ENCODE data around the gene NXPH4.

The NXPH4 gene

DNA sequence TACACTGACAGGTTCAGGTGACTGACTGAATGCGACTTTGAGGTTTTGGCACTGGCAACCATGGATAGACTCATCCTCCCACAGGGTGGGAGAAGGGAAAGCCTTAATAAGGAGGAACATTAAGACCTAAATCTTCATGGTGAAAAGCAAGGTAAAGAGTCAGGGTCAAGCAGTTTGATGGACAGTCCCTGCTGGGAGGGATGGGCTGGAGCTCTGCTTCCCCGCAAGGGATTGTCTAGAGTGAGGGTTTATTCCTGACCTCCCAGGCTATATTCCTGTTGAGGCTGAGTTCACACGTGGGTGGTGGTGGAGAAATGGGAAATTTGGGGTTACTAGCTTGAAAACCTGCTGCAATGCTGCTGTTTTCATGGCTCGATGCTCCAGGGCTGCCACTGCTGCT, 43.8 kb downstream of the NXPH4 start:
- DNase-seq (ENCODE audit: low read depth, low spot score), result no peak
- Histone ChIP-seq H3K9me3 (ENCODE audit: low read depth, low read length) (no peaks in the 10 kb centered on the region), H3K36me3 (ENCODE audit: insufficient read depth, low read length) (peaks cover 66% of the 10 kb centered on the region), H3K9ac (ENCODE audit: insufficient read length) (no peak overlapping the region), H3K4me3 (no peak overlapping the region), H3K27ac (no peak overlapping the region)
- TF ChIP-seq FOXP2 (optimal IDR thresholded peaks at IDR 0.05; ENCODE audit: control extremely low read depth, extremely low read length, insufficient read depth) (no peak), POLR2AphosphoS5 (IDR thresholded peaks at IDR 0.05; ENCODE audit: borderline replicate concordance, low read depth, low read length) (no peak), EZH2 (IDR thresholded peaks at IDR 0.05) (no peak)

DNA sequence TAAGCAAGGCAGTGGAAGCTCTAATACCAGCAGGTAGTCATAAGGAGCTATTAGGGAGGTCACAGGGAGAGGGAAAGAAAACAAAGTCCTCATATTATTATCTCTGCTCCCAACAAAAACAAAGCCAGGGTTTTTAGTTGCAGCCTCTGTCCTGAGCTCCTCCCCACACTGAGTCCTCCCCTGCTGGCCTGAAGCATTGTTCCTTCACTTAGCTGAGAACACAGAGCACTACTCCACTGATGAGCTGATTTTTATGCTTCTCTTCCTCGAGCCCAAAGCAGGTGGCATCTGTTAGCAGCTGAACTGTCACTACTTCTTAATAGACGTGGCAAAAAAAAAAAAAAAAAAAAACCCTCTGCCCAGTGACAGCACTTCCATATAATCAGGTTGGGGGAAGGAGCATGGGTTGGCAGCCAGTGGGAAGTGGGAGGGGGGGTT, 44.9 kb downstream of the NXPH4 start:
- H3K9ac ChIP-seq (ENCODE audit: insufficient read length), result no peak overlapping the region
- H3K36me3 ChIP-seq (ENCODE audit: insufficient read depth, low read length), result peaks cover 56% of the 10 kb centered on the region
- no peak overlapping the region for H3K4me3 ChIP-seq
- H3K9me3 ChIP-seq (ENCODE audit: low read depth, low read length), result no peaks in the 10 kb centered on the region
- no peak for TF ChIP-seq POLR2AphosphoS5 (IDR thresholded peaks at IDR 0.05; ENCODE audit: borderline replicate concordance, low read depth, low read length)
- TF ChIP-seq FOXP2 (optimal IDR thresholded peaks at IDR 0.05; ENCODE audit: control extremely low read depth, extremely low read length, insufficient read depth), result no peak
- TF ChIP-seq EZH2 (IDR thresholded peaks at IDR 0.05), result no peak
- no peak for DNase-seq (ENCODE audit: low read depth, low spot score)
- no peak overlapping the region for H3K27ac ChIP-seq

DNA sequence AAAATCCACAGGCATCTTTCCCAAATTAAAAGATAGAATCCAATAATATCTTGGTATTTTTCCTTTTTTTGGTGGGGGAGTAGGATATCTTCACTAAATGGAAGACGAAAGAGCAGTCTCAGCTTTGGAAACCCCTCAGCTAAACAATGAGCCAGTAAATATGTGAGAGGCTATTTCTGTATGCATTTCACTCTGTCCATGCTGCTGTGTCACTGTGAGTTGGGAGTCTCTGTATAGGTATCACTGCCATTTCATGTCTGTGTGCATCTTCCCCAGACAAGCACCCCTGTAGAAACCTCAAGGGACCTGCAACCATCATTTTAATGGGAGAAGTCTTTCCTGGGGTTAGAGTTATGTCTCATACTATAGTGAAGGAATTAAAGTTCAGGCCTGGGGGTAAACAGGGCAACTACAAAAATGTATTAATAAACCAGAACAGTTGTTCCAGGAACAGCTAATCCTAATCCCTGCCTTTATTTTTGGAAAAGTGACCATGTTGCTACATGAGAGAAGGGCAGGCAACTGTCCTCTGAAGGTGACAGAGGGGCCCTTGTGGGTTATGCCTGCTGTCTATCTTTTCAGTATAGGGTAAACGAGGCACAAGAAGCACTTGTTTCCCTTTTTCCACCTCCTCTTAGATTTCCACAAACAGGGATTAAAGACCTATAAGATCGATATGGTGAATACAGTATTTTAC, 45.7 kb downstream of the NXPH4 start:
- Histone ChIP-seq H3K27ac (no peak overlapping the region; the same call in 1 of the 2 replicates), H3K9ac (ENCODE audit: insufficient read length) (no peak overlapping the region), H3K4me3 (no peak overlapping the region), H3K9me3 (ENCODE audit: low read depth, low read length) (no peaks in the 10 kb centered on the region), H3K36me3 (ENCODE audit: insufficient read depth, low read length) (peaks cover 58% of the 10 kb centered on the region)
- DNase-seq (ENCODE audit: low read depth, low spot score), result no peak
- TF ChIP-seq EZH2 (IDR thresholded peaks at IDR 0.05) (no peak), FOXP2 (optimal IDR thresholded peaks at IDR 0.05; ENCODE audit: control extremely low read depth, extremely low read length, insufficient read depth) (no peak), POLR2AphosphoS5 (IDR thresholded peaks at IDR 0.05; ENCODE audit: borderline replicate concordance, low read depth, low read length) (no peak)

DNA sequence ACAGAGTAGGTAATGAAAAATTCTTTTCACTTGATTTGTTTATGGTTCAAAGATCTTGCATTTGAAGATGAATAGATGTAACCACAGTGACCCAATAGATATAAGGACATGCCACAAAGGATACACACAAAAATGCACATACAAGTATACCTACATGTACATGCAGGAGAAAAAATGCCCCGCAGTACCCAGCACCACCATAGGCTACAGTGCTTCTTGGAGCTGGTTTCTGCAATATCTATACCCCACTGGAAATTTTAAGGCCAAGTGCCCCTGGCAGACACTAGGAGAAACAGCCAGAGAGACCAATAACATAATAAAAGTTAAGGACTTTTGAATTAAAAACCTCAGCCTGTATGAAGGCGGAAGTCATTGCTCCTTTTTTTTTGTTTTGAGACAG, 46.5 kb downstream of the NXPH4 start:
- TF ChIP-seq EZH2 (IDR thresholded peaks at IDR 0.05), result no peak
- no peak for DNase-seq (ENCODE audit: low read depth, low spot score)
- no peak overlapping the region for H3K4me3 ChIP-seq
- no peak overlapping the region for H3K9ac ChIP-seq (ENCODE audit: insufficient read length)
- no peaks in the 10 kb centered on the region for H3K9me3 ChIP-seq (ENCODE audit: low read depth, low read length)
- H3K27ac ChIP-seq, result no peak overlapping the region
- peaks cover 58% of the 10 kb centered on the region for H3K36me3 ChIP-seq (ENCODE audit: insufficient read depth, low read length)

DNA sequence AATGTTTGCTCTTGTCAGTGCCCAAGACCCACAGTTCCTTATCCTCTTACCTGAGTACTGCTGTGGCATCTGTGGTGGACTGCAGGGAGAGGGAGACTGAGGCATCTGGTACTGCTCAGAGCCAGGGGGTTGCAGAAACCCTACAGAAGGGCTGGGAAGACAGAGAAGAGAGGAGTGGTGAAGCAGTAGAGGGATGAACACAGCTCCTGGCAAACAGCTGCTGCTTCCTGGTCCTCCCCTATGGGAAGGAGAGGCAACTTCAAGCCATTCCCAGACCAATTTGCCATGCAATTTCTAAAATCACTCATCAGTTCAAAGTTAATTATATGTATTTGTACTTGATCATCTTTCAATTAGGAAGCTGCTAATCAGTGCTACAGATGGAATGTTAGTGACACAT, 50.1 kb downstream of the NXPH4 start:
- Histone ChIP-seq H3K36me3 (ENCODE audit: insufficient read depth, low read length) (peaks cover 56% of the 10 kb centered on the region), H3K9ac (ENCODE audit: insufficient read length) (no peak overlapping the region), H3K9me3 (ENCODE audit: low read depth, low read length) (no peaks in the 10 kb centered on the region), H3K4me3 (no peak overlapping the region), H3K27ac (no peak overlapping the region)
- DNase-seq (ENCODE audit: low read depth, low spot score), result no peak
- TF ChIP-seq FOXP2 (optimal IDR thresholded peaks at IDR 0.05; ENCODE audit: control extremely low read depth, extremely low read length, insufficient read depth) (no peak), POLR2AphosphoS5 (IDR thresholded peaks at IDR 0.05; ENCODE audit: borderline replicate concordance, low read depth, low read length) (no peak)

GRCh38 chr12:57268264-57268663, 51.7 kb downstream of the NXPH4 start:
- no peak overlapping the region for H3K4me3 ChIP-seq
- H3K27ac ChIP-seq, result no peak overlapping the region
- DNase-seq (ENCODE audit: low read depth, low spot score), result no peak
- H3K9me3 ChIP-seq (ENCODE audit: low read depth, low read length), result no peaks in the 10 kb centered on the region
- peaks cover 55% of the 10 kb centered on the region for H3K36me3 ChIP-seq (ENCODE audit: insufficient read depth, low read length)
- H3K9ac ChIP-seq (ENCODE audit: insufficient read length), result no peak overlapping the region
- TF ChIP-seq EZH2 (IDR thresholded peaks at IDR 0.05) (no peak), FOXP2 (optimal IDR thresholded peaks at IDR 0.05; ENCODE audit: control extremely low read depth, extremely low read length, insufficient read depth) (no peak), POLR2AphosphoS5 (IDR thresholded peaks at IDR 0.05; ENCODE audit: borderline replicate concordance, low read depth, low read length) (no peak)

DNA sequence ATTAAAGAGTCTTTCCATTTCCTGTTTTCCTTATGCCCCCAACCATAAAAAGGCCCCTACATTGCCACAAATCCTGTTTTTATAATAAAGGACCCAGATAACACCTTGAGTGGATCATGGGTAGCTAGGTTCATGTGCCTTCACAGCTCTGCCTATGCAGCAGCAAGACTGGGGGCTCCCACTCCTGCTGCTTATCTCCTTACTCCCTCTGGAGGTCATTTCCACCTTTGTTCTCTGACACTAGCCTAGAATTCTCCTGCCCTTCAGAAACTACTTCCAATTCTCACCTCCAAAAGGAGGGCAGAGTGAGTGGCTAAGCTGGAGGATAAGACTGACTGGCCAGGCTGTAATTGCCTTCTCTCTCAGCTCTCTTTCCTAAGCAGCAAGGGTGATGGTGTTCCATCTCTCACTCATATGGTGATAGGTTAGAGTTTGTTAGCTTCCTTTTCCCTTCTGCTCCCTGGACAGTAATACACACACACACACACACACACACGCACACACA, 54.4 kb downstream of the NXPH4 start:
- Histone ChIP-seq H3K36me3 (ENCODE audit: insufficient read depth, low read length) (peaks cover 57% of the 10 kb centered on the region), H3K9ac (ENCODE audit: insufficient read length) (no peak overlapping the region), H3K4me3 (no peak overlapping the region), H3K27ac (no peak overlapping the region), H3K9me3 (ENCODE audit: low read depth, low read length) (no peaks in the 10 kb centered on the region)
- no peak for DNase-seq (ENCODE audit: low read depth, low spot score)
- TF ChIP-seq EZH2 (IDR thresholded peaks at IDR 0.05) (no peak), POLR2AphosphoS5 (IDR thresholded peaks at IDR 0.05; ENCODE audit: borderline replicate concordance, low read depth, low read length) (no peak), FOXP2 (optimal IDR thresholded peaks at IDR 0.05; ENCODE audit: control extremely low read depth, extremely low read length, insufficient read depth) (no peak)

DNA sequence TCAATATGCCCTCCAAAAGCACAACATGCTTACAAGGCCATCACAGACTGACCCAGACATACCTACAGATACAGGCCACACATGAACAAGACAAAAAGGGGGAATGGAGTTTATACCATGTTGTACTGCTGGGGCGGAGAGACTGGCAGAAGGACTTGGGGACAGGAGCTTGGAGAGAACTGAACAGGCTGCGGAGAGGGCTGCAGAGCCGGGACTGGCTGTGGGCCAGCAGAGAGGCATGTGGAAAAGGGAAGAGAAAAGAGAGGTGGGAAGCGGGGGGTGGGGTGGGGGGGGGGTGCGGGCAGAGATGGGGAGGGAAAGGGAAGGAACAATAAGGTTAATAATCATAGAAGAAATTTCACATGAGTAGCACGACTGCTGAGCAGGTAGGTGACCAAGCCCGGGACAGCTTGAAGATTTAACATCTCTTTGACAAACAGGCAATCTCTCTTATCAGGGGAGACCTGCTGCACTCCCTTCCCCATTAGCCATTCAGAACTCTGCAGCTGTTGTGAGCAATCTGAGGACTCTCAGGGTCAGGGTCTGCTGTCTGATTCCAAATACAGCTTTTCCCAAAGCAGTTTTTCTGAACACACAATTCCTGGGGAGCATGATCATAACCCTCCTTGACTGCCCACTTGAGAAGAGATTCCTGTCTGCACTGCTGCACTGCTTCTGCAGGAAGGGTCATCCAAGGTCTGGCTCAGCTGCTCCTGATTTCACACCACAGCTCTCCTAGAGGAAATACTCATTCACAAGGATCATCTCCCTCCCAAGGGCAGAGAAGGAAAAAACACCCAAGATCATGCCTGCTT, 56.0 kb downstream of the NXPH4 start:
- peak overlapping the region; percentile 19 for H3K9ac ChIP-seq (ENCODE audit: insufficient read length)
- TF ChIP-seq POLR2AphosphoS5 (IDR thresholded peaks at IDR 0.05; ENCODE audit: borderline replicate concordance, low read depth, low read length) (no peak), EZH2 (IDR thresholded peaks at IDR 0.05) (no peak), FOXP2 (optimal IDR thresholded peaks at IDR 0.05; ENCODE audit: control extremely low read depth, extremely low read length, insufficient read depth) (no peak)
- H3K36me3 ChIP-seq (ENCODE audit: insufficient read depth, low read length), result peaks cover 55% of the 10 kb centered on the region
- no peak overlapping the region for H3K4me3 ChIP-seq
- peak overlapping the region; percentile 40; the same call in 1 of the 2 replicates for H3K27ac ChIP-seq
- no peaks in the 10 kb centered on the region for H3K9me3 ChIP-seq (ENCODE audit: low read depth, low read length)
- DNase-seq (ENCODE audit: low read depth, low spot score), result no peak

Data from SK-N-MC (cell line).